HepG2 (cell line): ENCODE data around the gene CYTH1. TPM values are rescaled to one million over a fixed set of nuclear protein-coding genes. Genes with fewer than 3 reads are reported as not detected.

ENCODE experiments used
- BCL3 ChIP-seq: sonication (generic); formaldehyde crosslinking; IDR thresholded peaks from 2 replicates; pipeline ENCODE4 v1.5.1; 2020; ENCODE audit warnings: mild to moderate bottlenecking, missing genetic modification reagents, moderate library complexity
- HCFC1 ChIP-seq: fragments of 150-350 bp; IDR thresholded peaks from 2 replicates; pipeline ENCODE4 v1.6.1; 2014; ENCODE audit warnings: low read depth, low read length
- KAT8 ChIP-seq: IDR thresholded peaks from 2 replicates; pipeline ENCODE4 v1.6.1; 2016; ENCODE audit warnings: missing genetic modification reagents, missing compliant biosample characterization
- PRDM4 ChIP-seq: sonication (generic); formaldehyde crosslinking; IDR thresholded peaks from 2 replicates; pipeline ENCODE4 v1.9.0; 2021; ENCODE audit warnings: missing genetic modification reagents, borderline replicate concordance
- RARA ChIP-seq: IDR thresholded peaks from 2 replicates; pipeline ENCODE4 v1.6.1; 2016; ENCODE audit warnings: missing genetic modification reagents, missing compliant biosample characterization
- SMYD3 ChIP-seq: sonication (generic); formaldehyde crosslinking; IDR thresholded peaks from 2 replicates; pipeline ENCODE4 v1.8.1; 2023; ENCODE audit warnings: mild to moderate bottlenecking, missing genetic modification reagents
- ZMAT5 ChIP-seq: sonication (generic); formaldehyde crosslinking; IDR thresholded peaks from 2 replicates; pipeline ENCODE4 v1.5.0; 2020; ENCODE audit warnings: mild to moderate bottlenecking, low read depth, missing genetic modification reagents, borderline replicate concordance
- ZNF142 ChIP-seq: sonication (generic); formaldehyde crosslinking; IDR thresholded peaks from 2 replicates; pipeline ENCODE4 v1.4.0; 2020; ENCODE audit warnings: missing genetic modification reagents
- ZNF280B ChIP-seq: sonication (generic); formaldehyde crosslinking; IDR thresholded peaks from 2 replicates; pipeline ENCODE4 v1.5.0; 2020; ENCODE audit warnings: missing genetic modification reagents, mild to moderate bottlenecking, borderline replicate concordance
- ZNF3 ChIP-seq: IDR thresholded peaks from 2 replicates; pipeline ENCODE4 v1.7.0; 2017; ENCODE audit warnings: inconsistent platforms
- ZNF382 ChIP-seq: sonication (generic); formaldehyde crosslinking; IDR thresholded peaks from 2 replicates; pipeline ENCODE4 v1.5.0; 2020; ENCODE audit warnings: missing genetic modification reagents, mild to moderate bottlenecking, borderline replicate concordance
- ZNF567 ChIP-seq: sonication (generic); formaldehyde crosslinking; IDR thresholded peaks from 2 replicates; pipeline ENCODE4 v1.8.1; 2023; ENCODE audit warnings: mild to moderate bottlenecking, missing genetic modification reagents, borderline replicate concordance
- ZNF605 ChIP-seq: sonication (generic); formaldehyde crosslinking; IDR thresholded peaks from 2 replicates; pipeline ENCODE4 v1.8.0; 2022; ENCODE audit warnings: mild to moderate bottlenecking, missing genetic modification reagents
- ZNF740 ChIP-seq: sonication (generic); formaldehyde crosslinking; IDR thresholded peaks from 2 replicates; pipeline ENCODE4 v1.4.0; 2020; ENCODE audit warnings: missing genetic modification reagents
- ZNF761 ChIP-seq: sonication (generic); formaldehyde crosslinking; conservative IDR thresholded peaks from 2 replicates; pipeline ENCODE4 v1.4.0; 2020; ENCODE audit warnings: mild to moderate bottlenecking, missing genetic modification reagents
- ZNF775 ChIP-seq: sonication (generic); formaldehyde crosslinking; IDR thresholded peaks from 2 replicates; pipeline ENCODE4 v1.4.0; 2020; ENCODE audit warnings: missing genetic modification reagents, mild to moderate bottlenecking, moderate library complexity, borderline replicate concordance
- polyA plus RNA-seq, 8 experiments: library from polyadenylated mRNA; depleted of rRNA in 3 of 8; stranded (reverse) in 7 of 8; unstranded in 1 of 8; fragments of >200 nt; fragmentation: Illumina TruSeq in 4 of 8; extraction: Trizol in 4 of 8; gene quantifications; 2 replicates each; pipeline versions ENCODE4 v1.2.1 to v1.2.3, GENCODE V29; 2011 to 2016; ENCODE audit warnings: low read depth in 4 of 8, missing spikeins in 1 of 8, mixed read lengths in 1 of 8; ENCODE audit not compliant: insufficient read depth in 1 of 8
- total RNA-seq, 5 experiments: library from RNA; depleted of rRNA; stranded (reverse); fragments of >200 nt; fragmentation: Illumina TruSeq; extraction: Trizol; gene quantifications; 2 replicates each; pipeline ENCODE4 v1.2.3, GENCODE V29; 2016; ENCODE audit warnings: low read depth in 1 of 5

Gene CYTH1
- total and polyA plus RNA-seq, 2 of the 13 experiments (the other 11 are each of a cell fraction or from before 2014, with no cell fraction given): 20.1 to 48.9 TPM

GRCh38 chr17:78650093-78650715 is 131.9 kb downstream of the CYTH1 start (continued):
- TF ChIP-seq PRDM4 (CRISPR knock-in tag): peak; percentile 57; the same call in 1 of the 2 replicates
- peak; percentile 96 for TF ChIP-seq RARA (CRISPR knock-in tag)
- TF ChIP-seq ZNF775 (CRISPR knock-in tag): no peak
- TF ChIP-seq ZNF142 (CRISPR knock-in tag): peak; percentile 76; the same call in 1 of the 2 replicates
- TF ChIP-seq ZNF761 (CRISPR knock-in tag): no peak
- peak; percentile 71; the same call in 1 of the 2 replicates for TF ChIP-seq KAT8
- no peak for TF ChIP-seq ZNF382 (CRISPR knock-in tag)
- TF ChIP-seq ZNF605 (CRISPR knock-in tag): peak; percentile 49; the same call in 1 of the 2 replicates
- TF ChIP-seq BCL3 (CRISPR knock-in tag): peak; percentile 38; the same call in 1 of the 2 replicates
- TF ChIP-seq ZMAT5 (CRISPR knock-in tag): no peak
- 0 out of 2 replicates have a peak, but pooled peaks have one; percentile 63 for TF ChIP-seq ZNF567 (CRISPR knock-in tag)
- TF ChIP-seq ZNF3 (CRISPR knock-in tag): peak; percentile 100
- no peak for TF ChIP-seq HCFC1
- TF ChIP-seq SMYD3 (CRISPR knock-in tag): peak; percentile 83; the same call in 1 of the 2 replicates
- TF ChIP-seq ZNF280B (CRISPR knock-in tag): 0 out of 2 replicates have a peak, but pooled peaks have one; percentile 40
- TF ChIP-seq ZNF740: 0 out of 2 replicates have a peak, but pooled peaks have one; percentile 56
